ENCODE results near the gene DHRS12.

DNA sequence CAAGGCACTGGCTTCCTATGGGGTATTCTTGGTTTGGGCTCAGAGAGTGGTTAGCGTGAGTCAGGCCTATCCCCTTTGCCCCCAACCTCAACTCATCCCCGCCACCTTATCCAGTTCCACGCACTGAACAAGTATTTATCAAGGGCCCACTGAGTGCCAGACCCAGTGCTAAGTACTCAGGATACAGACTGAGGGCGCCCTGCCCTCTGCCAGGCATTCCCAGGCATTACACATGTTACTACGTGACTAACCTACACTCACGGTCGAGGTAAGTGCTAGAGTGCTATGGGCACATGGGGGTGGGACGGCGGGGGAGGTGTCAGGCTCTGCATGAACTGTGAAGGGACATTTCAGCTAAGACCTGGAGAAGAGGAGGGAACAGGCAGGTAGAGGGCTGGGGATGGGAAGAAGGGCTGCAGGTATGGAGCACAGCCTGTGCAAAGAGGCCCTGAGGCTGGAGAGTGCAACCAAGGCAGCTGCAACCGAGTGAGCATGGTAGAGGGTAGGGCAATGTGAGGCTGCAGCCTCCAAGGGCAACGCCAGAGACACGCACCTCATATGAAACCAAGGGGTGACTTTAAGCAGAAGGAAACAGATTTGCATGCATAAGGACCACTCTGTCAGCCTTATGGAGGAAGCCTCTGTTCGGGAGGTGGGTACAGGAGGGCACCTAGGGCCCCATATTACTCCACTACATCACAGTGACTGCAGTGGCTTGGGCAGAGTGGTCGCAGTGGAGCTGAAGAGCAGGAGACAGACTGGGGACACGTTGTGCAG lies 22.5 kb downstream of the DHRS12 start:
- TF ChIP-seq, protein P1, sequence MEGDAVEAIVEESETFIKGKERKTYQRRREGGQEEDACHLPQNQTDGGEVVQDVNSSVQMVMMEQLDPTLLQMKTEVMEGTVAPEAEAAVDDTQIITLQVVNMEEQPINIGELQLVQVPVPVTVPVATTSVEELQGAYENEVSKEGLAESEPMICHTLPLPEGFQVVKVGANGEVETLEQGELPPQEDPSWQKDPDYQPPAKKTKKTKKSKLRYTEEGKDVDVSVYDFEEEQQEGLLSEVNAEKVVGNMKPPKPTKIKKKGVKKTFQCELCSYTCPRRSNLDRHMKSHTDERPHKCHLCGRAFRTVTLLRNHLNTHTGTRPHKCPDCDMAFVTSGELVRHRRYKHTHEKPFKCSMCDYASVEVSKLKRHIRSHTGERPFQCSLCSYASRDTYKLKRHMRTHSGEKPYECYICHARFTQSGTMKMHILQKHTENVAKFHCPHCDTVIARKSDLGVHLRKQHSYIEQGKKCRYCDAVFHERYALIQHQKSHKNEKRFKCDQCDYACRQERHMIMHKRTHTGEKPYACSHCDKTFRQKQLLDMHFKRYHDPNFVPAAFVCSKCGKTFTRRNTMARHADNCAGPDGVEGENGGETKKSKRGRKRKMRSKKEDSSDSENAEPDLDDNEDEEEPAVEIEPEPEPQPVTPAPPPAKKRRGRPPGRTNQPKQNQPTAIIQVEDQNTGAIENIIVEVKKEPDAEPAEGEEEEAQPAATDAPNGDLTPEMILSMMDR (IDR thresholded peaks at IDR 0.05): no peak
- TF ChIP-seq POLR2A (IDR thresholded peaks at IDR 0.05): no peak

All from vagina (tissue), 2 donors.